Neural crest cell (in vitro differentiated cells): ENCODE measurements around the gene FSHB. TPM values are rescaled to one million over a fixed set of nuclear protein-coding genes. Genes with fewer than 3 reads are reported as not detected.
"Not testable (repeated sequence)": the region's sequence is repeated elsewhere in the genome, so short reads cannot be mapped to it uniquely, and the experiment has no call there.

Source experiments
- DNase-seq: peaks from one replicate; pipeline ENCODE4 v3.0.0; 2021; ENCODE audit warnings: low read depth, mixed read lengths, low spot score
- H3K27ac Mint-ChIP-seq: one replicate; pipeline ENCODE4 v1.8.0; 2021; ENCODE audit warnings: mild to moderate bottlenecking, mixed read lengths; ENCODE audit not compliant: unreplicated experiment
- H3K27me3 Mint-ChIP-seq: 2 replicates; pipeline ENCODE4 v1.8.0; 2021; ENCODE audit warnings: low read depth, mild to moderate bottlenecking, mixed read lengths
- H3K36me3 Mint-ChIP-seq: 2 replicates; pipeline ENCODE4 v1.8.0; 2021; ENCODE audit warnings: low read depth, mild to moderate bottlenecking, mixed read lengths
- H3K4me1 Mint-ChIP-seq: 2 replicates; pipeline ENCODE4 v1.8.0; 2021; ENCODE audit warnings: mixed read lengths
- H3K4me3 Mint-ChIP-seq: one replicate; pipeline ENCODE4 v1.8.0; 2021; ENCODE audit warnings: mild to moderate bottlenecking, mixed read lengths
- H3K9me3 Mint-ChIP-seq: 2 replicates; pipeline ENCODE4 v1.8.0; 2021; ENCODE audit warnings: mixed read lengths
- CTCF ChIP-seq: fragments of 200-600 bp; sonication (generic); conservative IDR thresholded peaks from 2 replicates; pipeline ENCODE4 v1.5.0; 2021; ENCODE audit warnings: antibody characterized with exemption, mild to moderate bottlenecking
- total RNA-seq: library from RNA; stranded (reverse); gene quantifications from 2 replicates; pipeline ENCODE4 v1.2.1, GENCODE V29; 2021

FSHB gene
- total RNA-seq, 1 donor from 2014 or later, result not detected

- no peak for DNase-seq
- Mint-ChIP-seq H3K4me3 (no peak overlapping the region), H3K27ac (no peak overlapping the region), H3K9me3 (no peaks in the 10 kb centered on the region), H3K27me3 (peaks cover 35% of the 10 kb centered on the region), H3K36me3 (no peaks in the 10 kb centered on the region), H3K4me1 (no peaks in the 10 kb centered on the region)
- TF ChIP-seq CTCF, result no peak
These were observed 31.0 kb downstream of the FSHB start for GRCh38 chr11:30261821-30262220.

GRCh38 chr11:30268638-30269037 lies 37.8 kb downstream of the FSHB start:
- not testable (repeated sequence) for DNase-seq, H3K9me3 Mint-ChIP-seq, H3K27me3 Mint-ChIP-seq, H3K4me3 Mint-ChIP-seq, H3K27ac Mint-ChIP-seq, H3K4me1 Mint-ChIP-seq, H3K36me3 Mint-ChIP-seq

DNA sequence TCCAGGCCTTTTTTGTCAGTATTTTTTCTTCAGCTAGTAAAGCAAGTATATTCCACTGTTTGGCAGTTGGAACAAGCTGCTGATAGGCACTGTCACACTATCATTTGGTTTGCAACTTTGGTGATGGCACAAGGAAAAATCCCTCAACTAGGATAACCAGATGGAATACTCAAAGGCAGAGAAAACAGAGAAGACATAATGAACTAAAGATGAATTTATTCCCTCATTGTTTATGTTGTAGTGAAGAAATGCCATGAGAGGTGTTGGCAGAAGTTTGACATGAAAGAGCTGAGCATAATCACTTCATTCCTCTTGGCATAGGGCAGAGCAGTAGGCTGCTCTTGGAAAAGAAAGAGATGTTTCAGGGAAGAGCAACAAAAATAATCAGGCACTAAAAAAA lies 39.9 kb downstream of the FSHB start:
- Mint-ChIP-seq H3K9me3 (peaks cover 2% of the 10 kb centered on the region), H3K27me3 (peaks cover 13% of the 10 kb centered on the region), H3K36me3 (peaks cover 2% of the 10 kb centered on the region), H3K4me1 (no peaks in the 10 kb centered on the region), H3K4me3 (no peak overlapping the region), H3K27ac (no peak overlapping the region)
- no peak for TF ChIP-seq CTCF
- DNase-seq, result no peak

DNA sequence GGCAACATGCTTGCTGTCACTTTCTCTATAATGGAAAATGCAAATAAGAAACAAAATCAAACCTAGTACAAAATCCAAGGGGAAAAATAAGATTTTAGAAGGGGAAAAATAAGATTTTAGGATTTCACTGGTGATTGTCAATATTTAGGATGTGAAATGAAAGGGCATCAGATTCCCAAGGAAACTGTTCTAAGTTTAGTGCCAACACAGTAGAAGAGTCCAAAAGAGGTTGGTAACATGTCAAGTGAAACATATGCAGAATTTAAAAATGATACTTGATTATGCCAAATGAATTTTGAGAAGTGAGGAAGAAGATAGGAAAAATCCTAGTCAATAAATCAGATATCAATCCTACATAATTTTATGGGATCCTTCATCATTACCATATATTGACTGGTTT lies 46.4 kb downstream of the FSHB start:
- Mint-ChIP-seq H3K9me3 (no peaks in the 10 kb centered on the region), H3K4me3 (no peak overlapping the region), H3K4me1 (no peaks in the 10 kb centered on the region), H3K27ac (no peak overlapping the region), H3K36me3 (no peaks in the 10 kb centered on the region), H3K27me3 (peaks cover 31% of the 10 kb centered on the region)
- DNase-seq, result no peak
- no peak for TF ChIP-seq CTCF

- H3K4me1 Mint-ChIP-seq, result no peaks in the 10 kb centered on the region
- no peak for DNase-seq
These were observed 49.0 kb downstream of the FSHB start for GRCh38 chr11:30279796-30280195.

More at GRCh38 chr11:30279796-30280195, 49.0 kb downstream of the FSHB start:
- Mint-ChIP-seq H3K27me3 (peaks cover 26% of the 10 kb centered on the region), H3K4me3 (no peak overlapping the region), H3K36me3 (no peaks in the 10 kb centered on the region), H3K9me3 (peaks cover 3% of the 10 kb centered on the region), H3K27ac (no peak overlapping the region)
- no peak for TF ChIP-seq CTCF
